ENCODE data around the gene KMT2D.

Gene KMT2D

DNA sequence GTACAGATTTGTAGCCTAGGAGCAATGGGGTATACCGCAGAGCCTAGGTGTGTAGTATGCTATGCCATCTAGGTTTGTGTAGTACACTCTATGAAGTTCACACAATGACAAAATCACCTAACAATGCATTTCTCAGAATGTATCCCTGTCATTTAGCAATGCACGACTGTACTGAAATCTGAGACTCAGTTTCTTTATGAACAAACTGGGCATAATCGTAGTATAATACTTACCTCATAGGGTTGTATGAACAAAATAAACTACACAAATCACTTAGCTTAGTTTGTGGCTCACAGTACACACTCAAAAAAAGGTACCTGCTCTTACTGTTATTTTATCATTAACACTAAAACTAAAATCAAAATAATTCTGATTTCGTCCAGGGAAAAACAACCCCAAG lies 35.1 kb downstream of the KMT2D start:
- DNase-seq (ENCODE audit: low spot score in 2 of 2) (no peak), ATAC-seq (peak; percentile 51)
- H3K36me3 Mint-ChIP-seq: peaks cover 94% of the 10 kb centered on the region
- no peak overlapping the region for H3K4me3 Mint-ChIP-seq
- peak overlapping the region; percentile 45 for H3K27ac Mint-ChIP-seq
- H3K4me1 Mint-ChIP-seq: no peaks in the 10 kb centered on the region
- no peaks in the 10 kb centered on the region for H3K9me3 Mint-ChIP-seq

DNA sequence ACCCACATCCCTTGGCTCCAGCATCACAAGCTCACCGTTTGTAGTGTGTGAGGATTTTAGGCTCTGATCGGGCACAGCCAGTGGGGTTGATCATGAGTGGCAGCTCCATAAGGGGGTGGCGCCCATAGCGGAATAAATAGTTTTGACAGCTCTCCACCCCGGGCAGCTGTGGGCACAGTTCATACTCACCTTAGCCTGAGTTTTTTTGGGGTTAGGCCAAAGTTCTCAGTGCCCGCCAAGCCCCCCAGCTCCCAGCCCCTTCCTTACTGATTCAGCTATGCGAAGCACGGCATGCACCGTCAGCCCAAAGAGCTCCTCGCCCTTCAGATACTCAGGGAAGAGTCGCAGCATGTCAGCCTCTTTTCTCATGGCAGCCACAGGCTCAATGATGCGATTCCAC lies 36.1 kb downstream of the KMT2D start:
- Mint-ChIP-seq H3K4me1 (peaks cover 6% of the 10 kb centered on the region), H3K27ac (peak overlapping the region; percentile 9), H3K9me3 (no peaks in the 10 kb centered on the region), H3K36me3 (peaks cover 91% of the 10 kb centered on the region), H3K4me3 (no peak overlapping the region)
- no peak for DNase-seq (ENCODE audit: low spot score in 2 of 2)
- no peak for ATAC-seq

DNA sequence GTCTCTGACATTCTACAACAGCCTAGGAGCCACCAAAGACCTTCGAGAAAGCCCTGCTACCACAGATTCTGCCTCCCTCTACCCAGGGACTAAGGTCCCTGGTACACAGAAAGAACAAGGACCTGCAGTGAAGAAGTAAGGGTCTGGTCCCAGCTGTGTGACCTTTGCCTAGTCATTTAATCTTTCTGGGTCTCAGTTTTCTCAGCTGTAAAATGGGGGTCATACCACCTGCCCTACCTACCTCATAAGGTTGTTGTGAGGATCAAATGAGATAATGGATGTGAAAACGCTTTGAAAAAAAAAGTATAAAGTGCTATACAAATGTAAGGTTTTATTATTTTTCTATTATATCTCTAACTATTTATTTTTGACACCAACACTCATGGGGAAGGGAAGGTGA lies 36.8 kb downstream of the KMT2D start:
- H3K4me1 Mint-ChIP-seq: peaks cover 12% of the 10 kb centered on the region
- peaks cover 86% of the 10 kb centered on the region for H3K36me3 Mint-ChIP-seq
- DNase-seq (ENCODE audit: low spot score in 2 of 2) (no peak), ATAC-seq (no peak)
- H3K4me3 Mint-ChIP-seq: no peak overlapping the region
- H3K9me3 Mint-ChIP-seq: no peaks in the 10 kb centered on the region
- peak overlapping the region; percentile 5 for H3K27ac Mint-ChIP-seq

DNA sequence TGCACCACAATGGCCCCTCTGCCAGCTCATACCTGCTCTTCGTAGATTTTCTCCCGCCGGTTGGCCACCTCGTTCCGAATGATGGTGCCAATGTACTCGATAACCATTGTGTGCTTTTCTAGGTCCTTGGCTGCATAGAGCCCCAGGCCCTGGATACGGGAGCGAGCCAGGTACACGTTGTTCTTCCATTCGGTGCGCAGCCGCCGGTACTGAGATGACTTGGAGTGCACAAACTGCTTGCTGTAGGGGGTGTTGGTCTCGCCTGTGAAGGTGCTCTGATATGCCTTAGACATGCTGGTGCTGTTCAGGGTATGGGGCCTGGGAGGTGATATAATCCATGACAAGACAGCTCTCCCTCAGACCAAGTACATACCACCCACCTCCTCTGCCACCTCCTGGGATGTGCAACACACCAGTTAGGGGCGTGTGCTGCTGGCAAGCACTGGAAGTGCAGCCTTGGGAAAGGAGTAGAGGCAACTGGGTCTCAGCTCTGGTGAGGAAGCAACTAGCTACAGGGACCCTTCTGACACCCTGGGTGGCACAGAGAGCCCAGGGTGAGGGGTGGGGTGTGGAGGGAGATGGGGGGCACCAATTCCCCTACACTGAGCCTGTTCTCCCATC lies 37.9 kb downstream of the KMT2D start:
- H3K4me3 Mint-ChIP-seq: no peak overlapping the region

DNA sequence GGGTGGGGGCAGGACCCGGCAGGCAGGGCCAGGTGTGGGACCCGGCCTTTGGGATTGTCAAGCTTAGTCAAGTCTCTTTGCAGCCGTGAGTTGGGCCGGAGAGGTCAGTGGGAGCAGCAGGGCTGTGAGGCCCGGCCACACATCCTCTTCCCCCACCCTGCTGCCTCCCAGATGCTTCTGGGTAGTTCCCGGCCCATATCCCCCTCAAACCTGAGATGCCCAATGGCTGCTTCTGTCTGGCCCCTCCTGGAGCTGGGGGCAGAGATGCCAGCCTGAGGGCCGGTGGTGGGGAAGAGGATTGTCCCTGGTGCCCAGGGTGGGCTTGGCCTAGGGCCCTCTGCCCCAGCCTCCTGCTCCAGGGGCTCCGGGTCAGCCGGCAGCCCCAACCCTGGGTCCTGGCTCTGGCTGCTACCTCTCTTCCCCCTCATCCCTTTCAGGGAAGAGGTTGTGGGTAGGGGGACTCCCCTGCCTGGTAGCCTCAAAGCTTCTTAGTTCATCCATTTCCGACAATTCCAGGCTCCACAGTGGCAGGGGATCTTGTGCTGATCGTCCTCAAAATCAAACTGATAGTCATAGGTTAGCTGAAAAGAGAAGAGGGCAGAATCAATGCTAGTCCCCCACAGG lies 39.2 kb downstream of the KMT2D start:
- Mint-ChIP-seq H3K27ac (peak overlapping the region; percentile 5), H3K4me1 (peaks cover 32% of the 10 kb centered on the region), H3K4me3 (no peak overlapping the region), H3K36me3 (peaks cover 86% of the 10 kb centered on the region), H3K9me3 (no peaks in the 10 kb centered on the region)
- no peak for DNase-seq (ENCODE audit: low spot score in 2 of 2)
- no peak for ATAC-seq

More for the DNA sequence above, 37.9 kb downstream of the KMT2D start:
- Mint-ChIP-seq H3K9me3 (no peaks in the 10 kb centered on the region), H3K4me1 (peaks cover 19% of the 10 kb centered on the region), H3K36me3 (peaks cover 86% of the 10 kb centered on the region), H3K27ac (peak overlapping the region; percentile 5)
- ATAC-seq: no peak
- DNase-seq (ENCODE audit: low spot score in 2 of 2): no peak

DNA sequence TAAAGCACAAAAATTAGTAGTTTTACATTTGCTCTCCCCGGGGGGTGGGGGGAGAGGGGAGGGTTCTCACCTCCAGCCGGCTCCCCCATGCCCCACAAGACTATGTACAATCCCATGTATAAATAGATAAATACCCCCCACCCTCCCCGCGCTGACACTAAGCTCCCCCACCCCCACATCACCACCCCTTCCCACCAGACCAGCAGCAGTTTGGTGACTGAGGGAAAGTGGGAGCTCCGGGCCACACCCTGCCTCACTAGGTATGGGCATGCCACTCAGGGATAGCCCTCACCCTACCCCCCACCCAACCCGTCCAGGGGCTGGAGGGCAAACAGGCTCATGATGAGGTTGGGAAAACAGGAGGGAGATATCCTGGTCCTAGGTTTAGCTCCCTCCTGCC lies 40.2 kb downstream of the KMT2D start:
- ATAC-seq: no peak
- Mint-ChIP-seq H3K4me3 (no peak overlapping the region), H3K9me3 (no peaks in the 10 kb centered on the region), H3K36me3 (peaks cover 85% of the 10 kb centered on the region), H3K4me1 (peaks cover 40% of the 10 kb centered on the region), H3K27ac (no peak overlapping the region)
- DNase-seq (ENCODE audit: low spot score in 2 of 2): no peak

DNA sequence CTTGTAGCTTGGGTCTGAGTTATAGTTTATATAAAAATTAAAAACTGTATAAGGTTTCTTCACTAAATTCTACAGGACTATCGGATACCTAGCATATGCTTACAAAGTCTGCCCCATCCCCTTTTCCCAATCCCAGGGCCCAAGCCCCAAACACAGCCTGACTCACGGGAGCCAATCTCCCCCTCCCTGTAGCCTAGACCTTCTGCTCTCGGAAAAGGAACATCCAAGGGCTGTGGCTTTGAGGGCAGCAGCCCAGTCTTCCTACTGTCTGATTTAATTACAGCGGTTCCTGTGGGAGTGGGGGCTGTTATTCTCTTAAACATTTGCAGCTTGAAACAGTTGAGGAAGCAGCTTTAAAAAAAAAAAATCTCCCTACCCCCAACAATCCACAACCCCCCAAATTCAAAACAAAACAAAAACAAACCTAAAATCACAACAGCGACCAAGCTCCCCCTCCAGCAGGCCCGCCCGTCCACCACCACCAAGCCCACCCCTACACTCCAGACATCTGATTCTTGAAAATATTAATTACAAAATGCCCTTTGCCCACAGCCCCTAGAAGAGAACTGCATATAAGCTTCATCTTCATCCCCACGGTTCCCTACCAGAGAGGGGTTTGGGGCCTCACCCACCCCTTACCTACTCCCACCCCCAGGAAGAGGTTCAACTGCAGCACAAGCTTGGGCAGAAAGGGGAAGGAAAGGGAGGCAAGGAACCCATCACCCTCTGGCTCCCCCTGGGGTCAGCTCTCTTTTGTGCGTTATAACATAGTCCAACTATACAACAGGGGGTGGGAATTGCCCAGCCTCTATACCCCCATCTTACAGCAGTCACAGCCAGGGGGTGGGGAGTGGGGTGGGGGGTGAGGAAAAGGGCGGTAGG lies 40.9 kb downstream of the KMT2D start:
- Mint-ChIP-seq H3K4me1 (peaks cover 45% of the 10 kb centered on the region), H3K36me3 (peaks cover 80% of the 10 kb centered on the region), H3K9me3 (no peaks in the 10 kb centered on the region), H3K4me3 (peak overlapping the region; percentile 88), H3K27ac (peak overlapping the region; percentile 96)
- ATAC-seq: no peak
- no peak for DNase-seq (ENCODE audit: low spot score in 2 of 2)

DNA sequence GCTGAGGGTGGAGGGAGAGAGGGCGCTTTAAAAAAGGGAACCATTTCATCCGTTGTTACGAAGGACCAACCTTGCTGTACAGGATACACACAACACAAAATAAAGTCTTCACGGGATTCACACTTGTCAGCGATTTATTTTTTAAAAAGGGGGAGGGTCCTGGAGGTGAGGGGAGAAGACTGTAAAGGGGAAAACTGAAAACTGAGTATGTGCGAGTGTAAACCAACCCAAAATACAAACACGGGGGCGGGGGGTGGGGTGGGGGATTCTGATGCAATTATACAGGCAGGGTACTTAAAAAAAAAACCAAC lies 41.5 kb downstream of the KMT2D start:
- Mint-ChIP-seq H3K27ac (peak overlapping the region; percentile 96), H3K36me3 (peaks cover 79% of the 10 kb centered on the region), H3K9me3 (no peaks in the 10 kb centered on the region), H3K4me3 (peak overlapping the region; percentile 88), H3K4me1 (peaks cover 45% of the 10 kb centered on the region)
- no peak for DNase-seq (ENCODE audit: low spot score in 2 of 2)
- ATAC-seq: no peak

DNA sequence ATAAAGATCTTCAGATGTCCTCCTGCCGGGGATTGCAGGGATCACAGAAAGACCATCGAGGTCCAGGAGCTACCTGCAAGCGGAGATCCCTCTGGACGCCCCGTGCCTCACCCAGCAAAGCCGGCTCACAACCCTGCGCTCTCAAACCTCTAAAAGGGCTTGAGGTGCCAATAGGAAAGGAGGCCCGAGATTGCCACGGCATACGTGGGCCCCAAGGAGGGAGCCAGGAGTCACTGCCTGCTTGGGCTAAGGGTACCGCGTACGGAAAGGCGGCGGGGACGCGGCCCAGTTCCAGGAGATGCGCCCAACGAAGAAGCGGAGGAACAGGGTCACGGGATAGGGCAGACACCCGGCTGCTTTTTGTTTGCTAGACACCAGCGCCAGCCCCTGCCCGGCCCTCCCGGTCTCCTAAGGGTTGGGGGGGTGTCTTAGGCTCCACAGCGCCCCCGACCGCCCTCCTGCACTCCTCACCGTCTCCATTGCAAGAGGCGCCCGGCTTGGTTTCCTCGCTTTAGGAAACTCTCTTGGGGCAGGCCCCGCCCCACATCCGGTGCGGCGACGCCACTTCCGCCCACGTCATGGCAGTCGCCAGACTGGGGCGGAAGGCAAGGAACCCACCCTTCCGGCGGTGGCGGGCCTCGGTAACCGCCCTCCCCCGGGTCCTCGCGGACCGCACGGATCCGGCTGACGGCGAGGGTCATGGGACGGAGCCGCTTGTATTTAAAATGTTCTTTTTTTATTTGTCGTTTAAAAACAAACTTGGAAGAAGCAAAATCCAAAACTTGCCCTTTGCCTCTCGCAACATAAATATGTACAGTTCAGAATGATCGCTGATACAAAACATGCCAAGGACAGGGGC lies 42.1 kb downstream of the KMT2D start, which contains the start of gene PRKAG1:
PRKAG1 (minus strand) TSS at position 516 of the 859 bp plus-strand sequence; CDS start at position 480, 36 bp downstream.
- H3K36me3 Mint-ChIP-seq: peaks cover 80% of the 10 kb centered on the region
- peaks cover 45% of the 10 kb centered on the region for H3K4me1 Mint-ChIP-seq
- ATAC-seq (peak; percentile 93), DNase-seq (ENCODE audit: low spot score in 2 of 2) (peak; percentile 90 to 96)
- H3K27ac Mint-ChIP-seq: peak within 1 kb of the TSS; percentile 96
- peak within 1 kb of the TSS; percentile 88 for H3K4me3 Mint-ChIP-seq
- no peaks in the 10 kb centered on the region for H3K9me3 Mint-ChIP-seq

DNA sequence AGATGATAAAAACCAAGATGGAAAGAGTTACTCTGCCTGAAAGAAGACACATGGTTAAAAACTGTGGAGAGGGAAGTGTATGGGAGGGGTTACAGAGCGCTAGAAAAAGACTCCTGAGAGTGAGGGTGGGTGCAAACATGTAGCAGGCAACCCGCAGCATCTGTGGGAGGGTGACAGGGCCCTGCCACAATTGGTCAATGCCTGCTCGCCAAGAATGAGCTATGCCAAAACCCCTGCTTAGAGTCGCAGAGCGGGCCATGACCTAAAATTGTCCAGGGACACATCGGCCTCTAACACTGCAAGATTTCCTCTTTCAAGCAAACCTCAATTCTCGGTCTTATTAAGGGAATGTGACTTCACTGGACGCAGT lies 42.7 kb downstream of the KMT2D start:
- Mint-ChIP-seq H3K4me1 (peaks cover 45% of the 10 kb centered on the region), H3K36me3 (peaks cover 81% of the 10 kb centered on the region), H3K9me3 (no peaks in the 10 kb centered on the region), H3K27ac (peak overlapping the region; percentile 96), H3K4me3 (peak overlapping the region; percentile 88)
- DNase-seq (ENCODE audit: low spot score in 2 of 2) (peak in 1 of 2 donors; percentile 73), ATAC-seq (peak; percentile 55)

DNA sequence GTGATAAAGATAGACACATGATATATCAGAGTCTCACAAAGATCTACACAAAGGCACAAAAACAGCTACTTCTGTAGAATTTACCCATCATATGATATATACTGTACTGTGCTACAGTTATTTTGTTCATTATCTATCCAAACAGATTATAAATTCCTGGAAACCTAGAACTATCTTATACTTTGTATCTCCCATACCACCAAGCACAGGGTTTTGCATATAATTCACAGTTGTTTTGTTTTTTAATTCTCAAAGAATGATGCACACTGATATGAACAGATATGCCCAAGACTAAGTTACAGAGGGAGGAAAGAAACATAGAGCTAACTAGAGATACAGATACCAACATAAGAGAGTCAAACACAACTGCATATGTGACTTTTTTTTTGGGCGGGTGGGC lies 45.4 kb downstream of the KMT2D start:
- peaks cover 45% of the 10 kb centered on the region for H3K4me1 Mint-ChIP-seq
- DNase-seq (ENCODE audit: low spot score in 2 of 2) (no peak), ATAC-seq (no peak)
- H3K36me3 Mint-ChIP-seq: peaks cover 84% of the 10 kb centered on the region
- H3K4me3 Mint-ChIP-seq: no peak overlapping the region
- H3K27ac Mint-ChIP-seq: peak overlapping the region; percentile 29
- H3K9me3 Mint-ChIP-seq: no peaks in the 10 kb centered on the region

DNA sequence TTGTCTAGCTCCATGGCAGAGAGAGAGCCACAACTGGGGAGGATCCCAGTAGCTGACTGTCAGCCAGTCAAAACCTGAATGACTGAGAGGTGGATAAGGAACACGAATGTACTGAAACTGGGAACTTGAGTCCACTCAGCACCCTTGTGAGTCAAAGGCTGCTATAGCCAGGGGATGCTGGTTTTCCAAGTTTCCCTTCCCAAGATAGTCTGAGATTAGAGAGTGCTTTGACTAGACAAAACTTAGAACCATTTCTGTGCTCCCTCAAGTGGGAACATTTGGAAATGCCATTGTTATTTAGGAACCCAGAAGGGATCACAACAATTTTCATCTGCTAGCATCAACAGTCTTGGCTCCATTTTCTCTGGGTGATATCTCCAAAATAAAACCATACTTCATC lies 46.0 kb downstream of the KMT2D start:
- Mint-ChIP-seq H3K36me3 (peaks cover 85% of the 10 kb centered on the region), H3K27ac (no peak overlapping the region), H3K4me3 (no peak overlapping the region), H3K9me3 (no peaks in the 10 kb centered on the region), H3K4me1 (peaks cover 40% of the 10 kb centered on the region)
- ATAC-seq: no peak
- DNase-seq (ENCODE audit: low spot score in 2 of 2): no peak

DNA sequence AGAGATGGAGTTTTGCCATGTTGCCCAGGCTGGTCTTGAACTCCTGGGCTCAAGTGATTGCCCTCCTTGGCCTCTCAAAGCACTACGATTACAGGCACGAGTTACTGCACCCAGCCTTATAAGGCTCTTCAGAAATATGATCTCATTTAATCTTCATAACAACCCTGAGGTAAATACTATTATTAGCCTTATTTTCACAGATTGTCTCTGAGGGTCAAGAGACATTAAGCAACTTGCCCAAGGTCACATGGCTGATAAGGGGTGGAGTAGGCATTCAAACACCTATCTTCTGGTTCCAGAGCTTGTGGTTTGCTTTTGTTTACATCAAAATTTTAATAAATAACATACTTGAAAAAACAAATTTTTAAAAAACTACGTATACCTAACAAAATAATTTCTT lies 47.2 kb downstream of the KMT2D start:
- Mint-ChIP-seq H3K4me3 (no peak overlapping the region), H3K9me3 (no peaks in the 10 kb centered on the region), H3K4me1 (peaks cover 33% of the 10 kb centered on the region), H3K36me3 (peaks cover 91% of the 10 kb centered on the region), H3K27ac (no peak overlapping the region)
- DNase-seq (ENCODE audit: low spot score in 2 of 2) (no peak), ATAC-seq (no peak)

DNA sequence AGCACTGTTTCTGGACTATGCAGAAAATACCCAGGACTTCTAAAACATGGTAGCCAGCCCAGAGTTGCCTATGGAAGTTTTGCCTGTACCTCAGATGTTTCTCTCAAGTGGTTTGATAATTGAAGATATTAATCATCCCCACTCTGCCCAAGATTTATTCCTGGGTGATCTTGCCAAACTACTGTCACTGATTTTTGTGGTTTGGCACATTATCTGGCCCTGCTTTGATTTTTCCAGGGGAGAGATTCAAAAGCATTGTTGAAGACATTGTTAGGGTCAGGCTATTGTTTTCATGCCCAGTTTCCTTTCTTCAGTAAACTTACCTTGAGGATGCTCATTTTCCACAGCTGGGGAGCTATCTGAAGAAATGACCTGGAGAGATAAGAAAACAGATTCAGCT lies 47.9 kb downstream of the KMT2D start:
- no peak for DNase-seq (ENCODE audit: low spot score in 2 of 2)
- H3K4me1 Mint-ChIP-seq: peaks cover 31% of the 10 kb centered on the region

More for the DNA sequence above, 47.9 kb downstream of the KMT2D start:
- Mint-ChIP-seq H3K4me3 (no peak overlapping the region), H3K9me3 (no peaks in the 10 kb centered on the region), H3K36me3 (peaks cover 91% of the 10 kb centered on the region), H3K27ac (no peak overlapping the region)
- no peak for ATAC-seq

Data from stimulated activated effector memory CD8-positive, alpha-beta T cell treated with anti-CD3 and anti-CD28 coated beads, Interleukin-12 subunit alpha, Interleukin-12 subunit beta, amount 100 ng/mL, for 72 hours (primary cell).